Mesendoderm (in vitro differentiated cells): ENCODE results near the gene MCF2L.

Source experiments
- DNase-seq: peaks from one replicate; pipeline ENCODE4 v3.0.0; 2013
- H2AK5ac ChIP-seq: 2 replicates; pipeline ENCODE4 v1.6.1; 2013; ENCODE audit warnings: low read length, inconsistent platforms
- H2BK120ac ChIP-seq: 2 replicates; pipeline ENCODE4 v1.6.1; 2013; ENCODE audit warnings: low read depth, mild to moderate bottlenecking, low read length, moderate library complexity, mixed read lengths
- H2BK15ac ChIP-seq: replicated peaks from 2 replicates; pipeline ENCODE4 v1.6.1; 2013; ENCODE audit warnings: low read depth, mild to moderate bottlenecking, moderate library complexity
- H2BK5ac ChIP-seq: 2 replicates; pipeline ENCODE4 v1.6.1; 2013; ENCODE audit warnings: low read length, inconsistent platforms
- H3K18ac ChIP-seq: 2 replicates; pipeline ENCODE4 v1.6.1; 2013; ENCODE audit warnings: mild to moderate bottlenecking, low read length, mixed read lengths
- H3K23ac ChIP-seq: one replicate; pipeline ENCODE4 v1.6.1; 2013; ENCODE audit warnings: low read length
- H3K27ac ChIP-seq: 2 replicates; pipeline ENCODE4 v1.5.1; 2013; ENCODE audit warnings: low read depth, mild to moderate bottlenecking, inconsistent platforms, low read length, moderate library complexity
- H3K27me3 ChIP-seq: 2 replicates; pipeline ENCODE4 v1.6.1; 2013; ENCODE audit warnings: low read length, control low read depth, mild to moderate bottlenecking, inconsistent platforms; ENCODE audit not compliant: insufficient read depth, poor library complexity
- H3K36me3 ChIP-seq: 2 replicates; pipeline ENCODE4 v1.6.1; 2013; ENCODE audit warnings: low read length, inconsistent platforms; ENCODE audit not compliant: control insufficient read depth, insufficient read depth
- H3K4ac ChIP-seq: one replicate; pipeline ENCODE4 v1.6.1; 2013; ENCODE audit warnings: low read depth, mild to moderate bottlenecking, low read length, moderate library complexity
- H3K4me1 ChIP-seq: 2 replicates; pipeline ENCODE4 v1.6.1; 2013; ENCODE audit warnings: low read depth, low read length, inconsistent platforms; ENCODE audit not compliant: control insufficient read depth
- H3K4me2 ChIP-seq: 2 replicates; pipeline ENCODE4 v1.6.1; 2013; ENCODE audit warnings: low read length
- H3K4me3 ChIP-seq: 2 replicates; pipeline ENCODE4 v1.5.1; 2013; ENCODE audit warnings: mild to moderate bottlenecking, low read length
- H3K56ac ChIP-seq: one replicate; pipeline ENCODE4 v1.6.1; 2013; ENCODE audit warnings: low read length
- H3K79me1 ChIP-seq: 2 replicates; pipeline ENCODE4 v1.6.1; 2013; ENCODE audit warnings: low read length, inconsistent platforms
- H3K79me2 ChIP-seq: 2 replicates; pipeline ENCODE4 v1.6.1; 2013; ENCODE audit warnings: mild to moderate bottlenecking, low read length; ENCODE audit not compliant: control insufficient read depth, insufficient read depth
- H3K9ac ChIP-seq: 2 replicates; pipeline ENCODE4 v1.6.1; 2013; ENCODE audit warnings: low read length, inconsistent platforms
- H4K5ac ChIP-seq: one replicate; pipeline ENCODE4 v1.6.1; 2013; ENCODE audit warnings: low read length
- H4K8ac ChIP-seq: one replicate; pipeline ENCODE4 v1.6.1; 2013; ENCODE audit warnings: low read depth, mild to moderate bottlenecking, control low read depth, low read length, moderate library complexity
- WGBS: extraction: QIAGEN DNeasy Blood & Tissue Kit; methylation state at CpG from one replicate; pipeline ENCODE4 v1.1.7; 2013; ENCODE audit warnings: low lambda C conversion rate, missing lambda C conversion rate; ENCODE audit not compliant: insufficient coverage; ENCODE audit errors: extremely low coverage; 5-methylcytosine and 5-hydroxymethylcytosine counted together

The MCF2L gene

DNA sequence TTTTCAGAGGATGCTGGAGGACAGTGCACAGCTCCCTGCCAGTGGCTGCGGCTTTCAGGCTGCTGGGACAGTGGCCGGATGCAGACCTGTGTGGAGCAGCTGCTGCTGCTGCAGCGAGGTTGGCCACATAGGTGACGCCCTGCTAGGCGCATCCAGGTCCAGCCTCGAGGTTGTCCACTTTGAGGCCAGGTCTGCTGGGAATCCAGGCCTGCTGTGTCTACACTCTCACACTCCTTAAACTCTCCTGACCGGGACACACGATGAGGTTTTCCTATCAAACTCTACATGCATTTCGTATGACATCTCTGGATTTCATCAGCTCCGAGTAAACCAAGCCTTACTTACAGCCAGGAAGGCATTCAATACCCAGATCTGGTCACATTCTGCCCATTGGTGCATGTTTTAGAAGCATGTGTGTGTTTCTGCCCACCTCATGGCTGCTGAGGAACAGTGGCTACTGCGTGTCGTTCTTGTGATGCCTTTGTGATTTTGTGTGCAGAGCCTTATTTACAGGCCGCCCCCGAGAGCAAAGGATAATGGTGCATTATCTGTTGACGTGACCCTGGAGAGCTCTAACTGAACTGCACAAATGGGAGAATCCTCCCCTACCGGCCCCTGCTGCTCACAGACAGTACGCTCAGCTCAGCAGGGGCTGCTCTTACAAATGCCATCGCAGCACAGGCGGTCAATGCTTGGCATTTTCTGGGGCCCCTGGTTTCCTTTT lies 12.3 kb upstream of the MCF2L start:
- Histone ChIP-seq H3K4me1 (no peaks in the 10 kb centered on the region), H2BK15ac (no peak overlapping the region), H4K8ac (no peak overlapping the region), H3K79me1 (no peaks in the 10 kb centered on the region), H3K4me2 (no peak overlapping the region), H3K4me3 (no peak overlapping the region), H3K27me3 (no peaks in the 10 kb centered on the region), H3K23ac (no peak overlapping the region), H3K4ac (no peak overlapping the region), H2AK5ac (no peak overlapping the region), H2BK5ac (no peak overlapping the region), H4K5ac (no peak overlapping the region), H3K36me3 (no peaks in the 10 kb centered on the region), H3K9ac (no peak overlapping the region), H3K56ac (no peak overlapping the region), H3K27ac (no peak overlapping the region), H2BK120ac (no peak overlapping the region), H3K18ac (no peak overlapping the region), H3K79me2 (no peaks in the 10 kb centered on the region)
- peak; percentile 19 for DNase-seq
- no CpG with 5 or more reads among the region's 19 CpGs for WGBS

DNA sequence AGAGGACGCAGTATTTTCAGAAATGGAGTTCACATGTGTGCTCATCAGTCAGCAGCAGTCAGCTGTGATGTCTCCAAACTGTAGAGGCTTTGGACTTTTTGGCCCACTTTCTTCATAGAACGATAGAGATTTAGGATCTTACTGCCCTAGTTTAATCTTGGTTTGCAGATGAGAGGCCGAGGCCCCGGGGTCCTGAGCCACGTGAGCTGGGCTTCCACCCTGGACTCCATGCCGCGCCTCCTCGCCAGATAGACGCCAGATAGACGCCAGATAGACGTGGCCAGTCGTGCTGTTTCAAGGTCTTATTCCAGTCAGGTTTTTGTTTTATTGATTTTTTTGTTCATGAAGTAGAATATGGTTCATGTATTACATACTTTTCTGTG lies 11.7 kb upstream of the MCF2L start:
- H2BK15ac ChIP-seq = no peak overlapping the region
- no peaks in the 10 kb centered on the region for H3K4me1 ChIP-seq

DNA sequence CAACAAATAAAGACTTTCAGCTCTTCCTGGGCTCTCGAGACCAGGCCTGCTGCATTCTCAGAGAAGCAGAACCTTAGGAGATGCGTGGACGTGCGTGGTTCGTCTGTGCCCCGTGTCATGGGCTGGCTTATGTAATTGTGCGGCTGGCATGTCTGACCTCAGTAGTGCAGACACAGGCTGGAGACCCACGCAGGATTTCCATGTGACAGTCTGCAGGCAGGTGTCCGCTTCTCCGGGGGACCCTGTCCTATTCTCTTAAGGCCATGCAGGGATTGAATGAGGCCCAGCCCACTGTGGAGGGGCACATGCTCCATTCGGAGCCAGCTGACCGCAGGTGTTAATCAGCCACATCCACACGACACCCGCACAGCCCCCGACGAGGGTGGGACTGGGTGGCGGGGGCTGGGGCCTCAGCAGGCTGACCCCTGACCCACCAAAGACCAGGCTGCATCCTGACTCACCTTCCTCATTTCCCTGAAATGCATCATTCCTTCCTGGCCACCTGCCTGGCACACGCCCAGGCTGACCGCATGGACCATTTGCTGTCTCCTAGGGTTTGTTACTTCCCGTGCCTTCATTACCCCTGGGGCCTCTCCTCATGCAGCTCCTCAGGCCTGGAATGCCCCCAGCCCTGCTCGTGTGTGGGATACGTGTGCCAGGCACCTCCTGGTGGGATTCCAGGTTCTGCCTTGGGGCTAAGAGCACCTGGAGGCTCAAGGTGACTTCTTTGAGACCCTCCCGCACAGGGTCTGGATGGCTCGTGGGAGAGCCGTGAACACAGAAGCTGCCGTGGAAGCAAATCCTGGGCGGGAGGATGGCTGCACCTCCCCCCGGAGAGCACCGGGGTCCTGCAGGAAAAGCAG lies 10.7 kb upstream of the MCF2L start:
- no peak overlapping the region for H2BK120ac ChIP-seq
- no peak overlapping the region for H2BK15ac ChIP-seq
- no peak overlapping the region for H3K23ac ChIP-seq
- H3K27me3 ChIP-seq = no peaks in the 10 kb centered on the region
- no peaks in the 10 kb centered on the region for H3K79me2 ChIP-seq
- no peaks in the 10 kb centered on the region for H3K36me3 ChIP-seq
- no peak overlapping the region for H2AK5ac ChIP-seq
- H3K56ac ChIP-seq = no peak overlapping the region
- no peak overlapping the region for H4K8ac ChIP-seq
- no peaks in the 10 kb centered on the region for H3K4me1 ChIP-seq
- no peak overlapping the region for H2BK5ac ChIP-seq
- DNase-seq = no peak
- no peak overlapping the region for H3K9ac ChIP-seq
- H3K4ac ChIP-seq = no peak overlapping the region
- H3K4me3 ChIP-seq = no peak overlapping the region
- H3K27ac ChIP-seq = no peak overlapping the region
- H3K4me2 ChIP-seq = no peak overlapping the region
- no peaks in the 10 kb centered on the region for H3K79me1 ChIP-seq
- no CpG with 5 or more reads among the region's 29 CpGs for WGBS
- no peak overlapping the region for H4K5ac ChIP-seq
- no peak overlapping the region for H3K18ac ChIP-seq

More for the DNA sequence above, 11.7 kb upstream of the MCF2L start:
- DNase-seq = no peak
- Histone ChIP-seq H4K8ac (no peak overlapping the region), H3K36me3 (no peaks in the 10 kb centered on the region), H3K4ac (no peak overlapping the region), H3K27ac (no peak overlapping the region), H4K5ac (no peak overlapping the region), H3K27me3 (no peaks in the 10 kb centered on the region), H3K23ac (no peak overlapping the region), H3K4me3 (no peak overlapping the region), H3K79me1 (no peaks in the 10 kb centered on the region), H2BK5ac (no peak overlapping the region), H2BK120ac (no peak overlapping the region), H3K9ac (no peak overlapping the region), H3K56ac (no peak overlapping the region), H3K79me2 (no peaks in the 10 kb centered on the region), H2AK5ac (no peak overlapping the region), H3K18ac (no peak overlapping the region), H3K4me2 (no peak overlapping the region)
- no CpG with 5 or more reads among the region's 12 CpGs for WGBS

DNA sequence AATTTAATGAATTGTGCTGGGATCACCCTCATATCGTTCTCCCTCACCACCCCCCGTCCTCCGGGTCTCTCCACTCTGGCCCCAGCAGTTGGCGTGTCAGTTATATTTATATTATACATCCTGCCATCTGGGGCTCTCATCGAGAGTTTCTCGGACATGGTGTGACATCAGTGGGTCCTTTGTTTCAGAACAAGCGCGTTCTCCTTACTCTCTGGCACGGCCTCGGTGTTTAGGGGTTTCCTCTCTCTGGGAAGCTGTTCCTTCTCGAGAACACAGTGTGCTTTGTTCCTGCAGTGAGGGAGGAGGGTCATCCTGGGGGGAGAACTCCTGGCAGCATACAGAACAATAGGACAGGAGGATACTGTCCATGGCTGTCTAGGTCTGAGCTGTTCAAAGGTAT lies 9.8 kb upstream of the MCF2L start:
- H4K8ac ChIP-seq = no peak overlapping the region
- no peak overlapping the region for H3K4me2 ChIP-seq
- H2AK5ac ChIP-seq = no peak overlapping the region
- no peak overlapping the region for H3K4me3 ChIP-seq
- H3K56ac ChIP-seq = no peak overlapping the region
- H3K27ac ChIP-seq = no peak overlapping the region
- H3K4me1 ChIP-seq = no peaks in the 10 kb centered on the region
- no peak overlapping the region for H3K4ac ChIP-seq
- no peaks in the 10 kb centered on the region for H3K36me3 ChIP-seq
- no peak overlapping the region for H2BK120ac ChIP-seq
- DNase-seq = no peak
- no peaks in the 10 kb centered on the region for H3K27me3 ChIP-seq
- no peak overlapping the region for H3K9ac ChIP-seq
- no peaks in the 10 kb centered on the region for H3K79me2 ChIP-seq
- H2BK5ac ChIP-seq = no peak overlapping the region
- no peak overlapping the region for H4K5ac ChIP-seq
- H3K23ac ChIP-seq = no peak overlapping the region
- H3K18ac ChIP-seq = no peak overlapping the region
- no CpG with 5 or more reads among the region's 11 CpGs for WGBS
- H3K79me1 ChIP-seq = no peaks in the 10 kb centered on the region
- H2BK15ac ChIP-seq = no peak overlapping the region

DNA sequence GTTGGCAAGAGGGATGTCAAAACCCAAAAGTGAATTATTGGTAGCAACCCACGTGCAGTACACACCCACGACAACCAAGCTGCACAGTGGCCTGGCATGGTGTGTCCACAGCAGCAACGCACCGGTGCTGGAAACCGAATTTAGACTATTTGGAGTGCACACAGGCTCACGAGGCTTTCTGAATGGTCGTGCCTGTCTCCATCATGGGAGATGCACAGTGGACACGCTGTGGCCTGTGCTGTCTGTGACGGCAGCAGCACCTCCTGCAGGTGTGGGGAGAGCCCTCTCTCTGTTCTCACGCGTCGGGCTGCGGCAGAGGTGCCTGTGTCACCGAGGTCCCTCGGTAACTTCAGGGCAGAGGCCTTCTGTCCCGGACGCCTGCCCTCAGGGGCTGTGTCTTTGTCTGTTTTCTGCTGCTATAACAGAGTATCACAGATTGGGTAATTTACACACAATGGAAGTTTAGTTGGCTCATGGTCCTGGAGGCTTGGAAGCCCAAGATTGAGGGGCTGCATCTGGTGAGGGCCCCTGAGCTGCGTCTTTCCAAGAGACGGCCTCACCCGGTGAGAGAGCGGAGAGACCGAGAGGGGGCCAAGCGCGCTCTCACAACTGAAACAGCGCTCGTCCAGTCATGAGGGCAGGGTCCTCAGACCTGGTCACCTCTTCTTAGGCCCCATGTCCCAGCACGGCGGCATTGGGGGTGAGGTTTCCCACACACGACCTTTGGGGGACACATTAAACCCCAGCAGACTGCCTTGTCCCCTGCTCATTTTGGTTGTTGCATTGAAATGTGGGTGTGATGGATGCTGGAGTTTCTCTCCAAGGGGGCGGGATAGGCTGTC lies 9.1 kb upstream of the MCF2L start:
- Histone ChIP-seq H3K79me1 (no peaks in the 10 kb centered on the region), H3K79me2 (no peaks in the 10 kb centered on the region), H2BK5ac (no peak overlapping the region), H3K4me2 (no peak overlapping the region), H3K36me3 (no peaks in the 10 kb centered on the region), H3K27me3 (no peaks in the 10 kb centered on the region), H2BK120ac (no peak overlapping the region), H3K4me1 (no peaks in the 10 kb centered on the region), H4K8ac (no peak overlapping the region), H3K4me3 (no peak overlapping the region), H4K5ac (no peak overlapping the region), H3K18ac (no peak overlapping the region), H3K9ac (no peak overlapping the region), H3K27ac (no peak overlapping the region), H3K23ac (no peak overlapping the region), H3K56ac (no peak overlapping the region), H2BK15ac (no peak overlapping the region), H2AK5ac (no peak overlapping the region), H3K4ac (no peak overlapping the region)
- no CpG with 5 or more reads among the region's 30 CpGs for WGBS
- DNase-seq = no peak
